ENCODE data around the gene EDEM2.

DNA sequence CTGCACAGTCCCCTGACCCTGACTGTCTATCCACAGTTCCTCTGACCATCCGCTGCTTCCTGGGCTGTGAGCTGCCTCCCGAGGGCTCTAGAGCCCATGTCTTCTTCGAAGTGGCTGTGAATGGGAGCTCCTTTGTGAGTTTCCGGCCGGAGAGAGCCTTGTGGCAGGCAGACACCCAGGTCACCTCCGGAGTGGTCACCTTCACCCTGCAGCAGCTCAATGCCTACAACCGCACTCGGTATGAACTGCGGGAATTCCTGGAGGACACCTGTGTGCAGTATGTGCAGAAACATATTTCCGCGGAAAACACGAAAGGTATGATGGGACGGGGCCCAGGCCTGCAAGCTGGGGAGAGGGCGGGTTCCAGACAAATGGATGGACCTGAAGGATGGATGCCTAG is 29.0 kb upstream of the EDEM2 start:
- TF ChIP-seq POLR2A (IDR thresholded peaks at IDR 0.05; ENCODE audit: low read depth): no peak
- TF ChIP-seq, protein P1, sequence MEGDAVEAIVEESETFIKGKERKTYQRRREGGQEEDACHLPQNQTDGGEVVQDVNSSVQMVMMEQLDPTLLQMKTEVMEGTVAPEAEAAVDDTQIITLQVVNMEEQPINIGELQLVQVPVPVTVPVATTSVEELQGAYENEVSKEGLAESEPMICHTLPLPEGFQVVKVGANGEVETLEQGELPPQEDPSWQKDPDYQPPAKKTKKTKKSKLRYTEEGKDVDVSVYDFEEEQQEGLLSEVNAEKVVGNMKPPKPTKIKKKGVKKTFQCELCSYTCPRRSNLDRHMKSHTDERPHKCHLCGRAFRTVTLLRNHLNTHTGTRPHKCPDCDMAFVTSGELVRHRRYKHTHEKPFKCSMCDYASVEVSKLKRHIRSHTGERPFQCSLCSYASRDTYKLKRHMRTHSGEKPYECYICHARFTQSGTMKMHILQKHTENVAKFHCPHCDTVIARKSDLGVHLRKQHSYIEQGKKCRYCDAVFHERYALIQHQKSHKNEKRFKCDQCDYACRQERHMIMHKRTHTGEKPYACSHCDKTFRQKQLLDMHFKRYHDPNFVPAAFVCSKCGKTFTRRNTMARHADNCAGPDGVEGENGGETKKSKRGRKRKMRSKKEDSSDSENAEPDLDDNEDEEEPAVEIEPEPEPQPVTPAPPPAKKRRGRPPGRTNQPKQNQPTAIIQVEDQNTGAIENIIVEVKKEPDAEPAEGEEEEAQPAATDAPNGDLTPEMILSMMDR (IDR thresholded peaks at IDR 0.05): no peak

Data from esophagus muscularis mucosa (tissue), 3 donors.